Caco-2 (cell line): Measurements from ENCODE around the gene CALCA. TPM values are rescaled to one million over a fixed set of nuclear protein-coding genes. Genes with fewer than 3 reads are reported as not detected.

Experiments
- BruUV-seq: library from RNA; stranded (reverse); fragments of 400-500 nt; replicated peaks from 2 replicates; lab custom pipeline; 2021; lab: Mats Ljungman, UMichigan
- CTCF ChIA-PET: fragments of 300-600 bp; sonication (Branson Sonifier 250); formaldehyde crosslinking; loops from one replicate; lab custom pipeline; 2022; ENCODE audit warnings: antibody characterized with exemption; lab: Charles Lee
- POLR2A ChIA-PET: fragments of 300-600 bp; sonication (Branson Sonifier 250); formaldehyde crosslinking; loops from one replicate; lab custom pipeline; 2022; ENCODE audit warnings: antibody characterized with exemption; lab: Charles Lee
- DNase-seq, 2 experiments: peaks; one replicate each; pipeline versions ENCODE4 v3.0.0 to v3.0.0-alpha.2; 2020 to 2022
- H3K27me3 ChIP-seq: replicated peaks from 2 replicates; pipeline ENCODE4 v1.6.0; 2011; ENCODE audit warnings: low read length; ENCODE audit not compliant: control insufficient read depth, insufficient read depth
- H3K36me3 ChIP-seq: 2 replicates; pipeline ENCODE4 v1.5.1; 2011; ENCODE audit warnings: low read length; ENCODE audit not compliant: control insufficient read depth, insufficient read depth
- H3K4me1 ChIP-seq: fragments of 250-450 bp; sonication (Bioruptor Pico); 2 replicates; pipeline ENCODE4 v1.5.1; 2020; ENCODE audit warnings: mild to moderate bottlenecking
- H3K4me3 ChIP-seq: 2 replicates; pipeline ENCODE4 v1.5.1; 2011; ENCODE audit warnings: low read depth, mild to moderate bottlenecking, control low read depth, low read length
- H3K9me3 ChIP-seq: fragments of 250-450 bp; sonication (Bioruptor Pico); 2 replicates; pipeline ENCODE4 v1.5.1; 2020; ENCODE audit warnings: mild to moderate bottlenecking, moderate library complexity
- H3K27ac Mint-ChIP-seq: one replicate; pipeline ENCODE4 v1.8.0; 2022; ENCODE audit warnings: mixed read lengths; ENCODE audit not compliant: unreplicated experiment
- H3K27me3 Mint-ChIP-seq: one replicate; pipeline ENCODE4 v1.8.0; 2022; ENCODE audit warnings: mixed read lengths; ENCODE audit not compliant: insufficient read depth, unreplicated experiment
- H3K36me3 Mint-ChIP-seq: one replicate; pipeline ENCODE4 v1.8.0; 2022; ENCODE audit warnings: mild to moderate bottlenecking, mixed read lengths; ENCODE audit not compliant: insufficient read depth, unreplicated experiment
- H3K4me1 Mint-ChIP-seq: one replicate; pipeline ENCODE4 v1.8.0; 2022; ENCODE audit warnings: low read depth, mixed read lengths; ENCODE audit not compliant: unreplicated experiment
- H3K4me3 Mint-ChIP-seq: one replicate; pipeline ENCODE4 v1.8.0; 2022; ENCODE audit warnings: mild to moderate bottlenecking, moderate library complexity, mixed read lengths; ENCODE audit not compliant: unreplicated experiment
- H3K9me3 Mint-ChIP-seq: one replicate; pipeline ENCODE4 v1.8.0; 2022; ENCODE audit warnings: mixed read lengths; ENCODE audit not compliant: unreplicated experiment
- CTCF ChIP-seq, 2 experiments: fragments of 200-600 bp in 1 of 2; IDR thresholded peaks; 1 replicate in 1 of 2; 2 replicates in 1 of 2; pipeline versions ENCODE4 v1.5.1 to v1.8.0; 2011 to 2022; ENCODE audit warnings: antibody characterized with exemption in 1 of 2, control low read depth in 1 of 2, inconsistent platforms in 1 of 2, low read depth in 1 of 2, low read length in 1 of 2, mild to moderate bottlenecking in 1 of 2, moderate library complexity in 1 of 2; ENCODE audit not compliant: insufficient read depth in 1 of 2, severe bottlenecking in 1 of 2, unreplicated experiment in 1 of 2
- intact Hi-C: fragments of 100-400 bp; cut with micrococcal nuclease; formaldehyde crosslinking; loops from one replicate; pipeline ENCODE4 v1.10.0; 2022; ENCODE audit not compliant: unreplicated experiment
- total RNA-seq: library from RNA; stranded (reverse); gene quantifications from 2 replicates; pipeline ENCODE4 v1.2.3, GENCODE V29; 2022

Gene CALCA
- total RNA-seq, 1 experiment from 2014 or later = not detected

DNA sequence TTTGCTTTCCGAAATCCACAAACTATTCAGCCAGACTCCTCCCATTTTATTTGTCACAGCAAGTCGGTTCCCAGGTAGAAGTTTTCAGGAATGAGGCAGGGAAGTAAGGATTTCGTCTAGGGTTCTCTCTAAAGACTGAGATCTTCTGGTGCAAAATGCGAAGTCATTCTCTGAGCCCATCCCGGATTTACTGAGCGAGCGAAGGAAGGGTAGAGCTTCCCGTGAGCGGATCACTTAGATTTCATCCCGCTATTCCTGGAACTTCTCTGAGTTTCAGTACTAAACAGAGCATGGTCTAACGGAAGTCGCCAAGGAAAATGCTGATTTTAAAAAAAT lies 3.1 kb upstream of the CALCA start:
- Mint-ChIP-seq H3K9me3 (no peaks in the 10 kb centered on the region), H3K27me3 (peaks cover 22% of the 10 kb centered on the region), H3K36me3 (no peaks in the 10 kb centered on the region), H3K27ac (no peak overlapping the region), H3K4me1 (no peaks in the 10 kb centered on the region), H3K4me3 (peak overlapping the region; percentile 62)
- ChIA-PET POLR2A (no interaction called here), CTCF (interaction anchor here (1.3 to 1.6 kb wide), 3 partner anchors 31 to 100 kb away, joined by 8 to 20 read pairs (median 9); no protein-coding TSS in a partner anchor)
- intact Hi-C loops = loop anchor here (2.0 to 10.0 kb wide), 2 partner anchors 66 to 230 kb away; no protein-coding TSS in a partner anchor
- no peaks in the 10 kb centered on the region for H3K36me3 ChIP-seq
- peaks cover 1% of the 10 kb centered on the region for H3K27me3 ChIP-seq
- DNase-seq = no peak
- TF ChIP-seq CTCF (IDR thresholded peaks at IDR 0.05; ENCODE audit: insufficient read depth in 1 of 2, low read depth in 1 of 2, low read length in 1 of 2, severe bottlenecking in 1 of 2, unreplicated experiment in 1 of 2) = no peak
- BruUV-seq = no TSS peak
- no peaks in the 10 kb centered on the region for H3K4me1 ChIP-seq
- no peaks in the 10 kb centered on the region for H3K9me3 ChIP-seq
- H3K4me3 ChIP-seq = no peak overlapping the region

GRCh38 chr11:14974515-14975251 lies 2.5 kb upstream of the CALCA start:
- peaks cover 22% of the 10 kb centered on the region for H3K27me3 Mint-ChIP-seq
- intact Hi-C loops = loop anchor here (2.0 to 10.0 kb wide), 2 partner anchors 66 to 230 kb away; no protein-coding TSS in a partner anchor
- peak overlapping the region; percentile 62 for H3K4me3 Mint-ChIP-seq
- peaks cover 1% of the 10 kb centered on the region for H3K27me3 ChIP-seq
- no peak overlapping the region for H3K4me3 ChIP-seq
- H3K36me3 ChIP-seq = no peaks in the 10 kb centered on the region
- H3K36me3 Mint-ChIP-seq = no peaks in the 10 kb centered on the region
- ChIA-PET CTCF (interaction anchor here (0.6 to 1.6 kb wide), 7 partner anchors 9 to 236 kb away, joined by 3 to 20 read pairs (median 3); no protein-coding TSS in a partner anchor), POLR2A (no interaction called here)
- no peaks in the 10 kb centered on the region for H3K9me3 ChIP-seq
- H3K4me1 ChIP-seq = no peaks in the 10 kb centered on the region
- no TSS peak for BruUV-seq
- no peak overlapping the region for H3K27ac Mint-ChIP-seq
- peak; percentile 67 to 77 for TF ChIP-seq CTCF (IDR thresholded peaks at IDR 0.05; ENCODE audit: insufficient read depth in 1 of 2, low read depth in 1 of 2, low read length in 1 of 2, severe bottlenecking in 1 of 2, unreplicated experiment in 1 of 2)
- H3K9me3 Mint-ChIP-seq = no peaks in the 10 kb centered on the region
- peak; percentile 58 to 65 for DNase-seq
- no peaks in the 10 kb centered on the region for H3K4me1 Mint-ChIP-seq

DNA sequence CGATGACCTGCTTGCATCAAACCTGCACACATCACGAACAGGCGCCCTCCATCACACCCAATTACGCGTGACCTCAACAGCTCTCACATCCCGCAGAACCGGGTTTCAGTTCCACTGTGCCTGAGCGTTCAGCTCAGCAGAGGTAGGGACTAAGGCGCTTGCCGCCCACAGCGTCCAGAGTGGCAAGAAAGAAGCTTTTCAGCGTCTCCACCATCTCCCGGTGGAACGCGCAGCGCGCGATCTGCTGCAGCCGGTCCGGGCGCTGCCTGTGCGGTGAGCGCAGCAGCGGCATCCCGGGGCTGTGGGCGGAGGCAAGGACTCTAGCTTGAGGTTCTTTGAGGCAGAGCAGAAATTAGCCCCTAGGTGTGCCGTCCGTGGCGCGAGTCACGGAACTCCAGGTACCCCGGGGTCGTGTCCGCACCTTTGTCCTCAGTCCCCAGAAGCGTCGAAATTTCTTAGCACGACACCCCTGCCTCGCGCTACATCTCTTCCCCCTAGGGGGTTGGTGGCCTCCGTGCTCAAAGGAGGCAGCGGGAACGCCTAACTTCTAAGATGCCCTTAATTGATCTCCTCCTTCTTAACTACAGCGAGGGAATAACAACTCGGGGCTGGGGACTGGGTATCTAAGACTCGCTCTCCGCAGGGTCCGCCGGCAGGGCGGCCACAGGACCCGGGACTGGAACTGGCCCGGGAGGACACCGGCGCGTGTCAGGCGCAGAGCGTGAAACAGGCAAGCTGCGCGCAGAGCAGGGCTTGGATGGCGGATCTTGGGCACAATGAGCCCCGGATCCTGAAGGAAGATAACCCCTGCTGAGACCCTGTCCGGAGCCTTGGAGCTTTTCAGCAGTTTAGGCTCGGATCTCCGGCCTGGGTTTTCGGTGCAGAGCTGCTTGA lies 1.7 kb upstream of the CALCA start:
- TF ChIP-seq CTCF (IDR thresholded peaks at IDR 0.05; ENCODE audit: insufficient read depth in 1 of 2, low read depth in 1 of 2, low read length in 1 of 2, severe bottlenecking in 1 of 2, unreplicated experiment in 1 of 2) = no peak

More for the DNA sequence above, 1.7 kb upstream of the CALCA start:
- Histone ChIP-seq H3K4me1 (no peaks in the 10 kb centered on the region), H3K9me3 (no peaks in the 10 kb centered on the region), H3K27me3 (peaks cover 1% of the 10 kb centered on the region), H3K4me3 (no peak overlapping the region), H3K36me3 (no peaks in the 10 kb centered on the region)
- Mint-ChIP-seq H3K9me3 (no peaks in the 10 kb centered on the region), H3K27me3 (peaks cover 25% of the 10 kb centered on the region), H3K4me1 (no peaks in the 10 kb centered on the region), H3K27ac (no peak overlapping the region), H3K36me3 (no peaks in the 10 kb centered on the region), H3K4me3 (no peak overlapping the region)
- no peak for DNase-seq
- intact Hi-C loops = loop anchor here (2.0 to 10.0 kb wide), 2 partner anchors 65 to 231 kb away; no protein-coding TSS in a partner anchor
- POLR2A ChIA-PET = interaction anchor here (0.7 kb wide), 1 partner anchor 1695 kb away, joined by 4 read pairs; no protein-coding TSS in a partner anchor
- no TSS peak for BruUV-seq
- CTCF ChIA-PET = interaction anchor here (0.6 to 1.6 kb wide), 7 partner anchors 10 to 236 kb away, joined by 3 to 20 read pairs (median 3); no protein-coding TSS in a partner anchor
